Ectodermal cell (in vitro differentiated cells): ENCODE measurements around the gene DSCAM.

Experiments
- H3K27ac ChIP-seq: 2 replicates; pipeline ENCODE4 v1.7.0; 2013; ENCODE audit warnings: mild to moderate bottlenecking, low read depth, low read length; ENCODE audit not compliant: insufficient read depth, poor library complexity, severe bottlenecking
- H3K27me3 ChIP-seq: 2 replicates; pipeline ENCODE4 v1.7.0; 2013; ENCODE audit warnings: mild to moderate bottlenecking, low read length; ENCODE audit not compliant: insufficient read depth, control insufficient read depth, poor library complexity, severe bottlenecking
- H3K36me3 ChIP-seq: one replicate; pipeline ENCODE4 v1.7.0; 2013; ENCODE audit warnings: low read length; ENCODE audit not compliant: control insufficient read depth, insufficient read depth
- H3K4me1 ChIP-seq: one replicate; pipeline ENCODE4 v1.7.0; 2013; ENCODE audit warnings: low read length; ENCODE audit not compliant: control insufficient read depth, insufficient read depth
- H3K4me3 ChIP-seq: 2 replicates; pipeline ENCODE4 v1.7.0; 2013; ENCODE audit warnings: low read depth, low read length, control low read depth; ENCODE audit not compliant: insufficient read depth
- H3K9me3 ChIP-seq: 2 replicates; pipeline ENCODE4 v1.7.0; 2013; ENCODE audit warnings: mild to moderate bottlenecking, low read length, moderate library complexity; ENCODE audit not compliant: control insufficient read depth
- WGBS, 2 experiments: methylation state at CpG; one replicate each; pipeline ENCODE4 v1.1.7; 2013; ENCODE audit warnings: missing lambda C conversion rate in 2 of 2; 5-methylcytosine and 5-hydroxymethylcytosine counted together

The DSCAM gene

DNA sequence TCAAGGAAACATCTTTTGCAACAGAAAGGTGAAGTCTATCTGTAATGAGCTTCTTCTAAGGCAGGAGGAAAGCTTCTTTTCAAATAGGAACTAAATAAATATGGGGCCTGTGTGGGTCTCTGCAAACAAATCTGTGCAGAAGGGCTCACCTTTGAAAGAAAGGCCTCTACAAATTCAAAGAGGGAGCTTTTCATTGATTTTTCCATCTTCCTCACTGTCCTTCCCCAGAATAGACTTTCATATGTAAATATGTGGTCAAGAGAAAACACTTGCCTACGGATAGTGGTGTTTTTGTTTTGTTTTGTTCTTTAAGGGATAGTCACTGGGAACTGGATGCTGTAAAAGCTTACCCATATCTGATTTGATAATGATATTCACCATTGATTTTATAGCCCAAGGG lies 223.4 kb downstream of the DSCAM start:
- H3K36me3 ChIP-seq, result no peaks in the 10 kb centered on the region
- H3K4me1 ChIP-seq, result peaks cover 2% of the 10 kb centered on the region
- H3K9me3 ChIP-seq, result no peaks in the 10 kb centered on the region
- 0 to 17% methylated on average over 1 of the region's 1 CpG for WGBS, 2 experiments
- no peak overlapping the region for H3K4me3 ChIP-seq
- no peak overlapping the region for H3K27ac ChIP-seq
- no peaks in the 10 kb centered on the region for H3K27me3 ChIP-seq

DNA sequence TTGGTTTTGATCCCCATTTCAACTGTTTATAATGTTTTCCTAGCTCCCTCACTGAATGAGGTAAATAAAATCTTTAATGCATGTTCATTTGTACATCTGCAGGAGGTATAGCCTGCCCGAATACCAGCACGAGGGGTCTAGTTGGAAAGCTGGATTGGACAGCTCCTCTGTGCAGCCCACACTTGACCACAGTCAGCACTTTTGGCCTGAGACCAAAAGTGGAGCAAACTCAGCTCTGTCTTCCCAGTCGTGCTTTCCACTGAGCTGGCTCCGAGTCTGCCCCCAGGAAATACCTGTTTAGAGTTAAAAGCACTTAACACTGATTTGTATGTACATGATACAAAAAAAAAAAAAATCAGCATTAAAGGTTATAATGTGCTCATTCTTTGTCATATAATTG lies 224.4 kb downstream of the DSCAM start:
- no peak overlapping the region for H3K27ac ChIP-seq
- H3K4me1 ChIP-seq, result peaks cover 3% of the 10 kb centered on the region
- 75 to 76% methylated on average over 4 of the region's 4 CpGs for WGBS, 2 experiments
- H3K36me3 ChIP-seq, result no peaks in the 10 kb centered on the region
- H3K4me3 ChIP-seq, result no peak overlapping the region
- H3K27me3 ChIP-seq, result no peaks in the 10 kb centered on the region
- no peaks in the 10 kb centered on the region for H3K9me3 ChIP-seq

DNA sequence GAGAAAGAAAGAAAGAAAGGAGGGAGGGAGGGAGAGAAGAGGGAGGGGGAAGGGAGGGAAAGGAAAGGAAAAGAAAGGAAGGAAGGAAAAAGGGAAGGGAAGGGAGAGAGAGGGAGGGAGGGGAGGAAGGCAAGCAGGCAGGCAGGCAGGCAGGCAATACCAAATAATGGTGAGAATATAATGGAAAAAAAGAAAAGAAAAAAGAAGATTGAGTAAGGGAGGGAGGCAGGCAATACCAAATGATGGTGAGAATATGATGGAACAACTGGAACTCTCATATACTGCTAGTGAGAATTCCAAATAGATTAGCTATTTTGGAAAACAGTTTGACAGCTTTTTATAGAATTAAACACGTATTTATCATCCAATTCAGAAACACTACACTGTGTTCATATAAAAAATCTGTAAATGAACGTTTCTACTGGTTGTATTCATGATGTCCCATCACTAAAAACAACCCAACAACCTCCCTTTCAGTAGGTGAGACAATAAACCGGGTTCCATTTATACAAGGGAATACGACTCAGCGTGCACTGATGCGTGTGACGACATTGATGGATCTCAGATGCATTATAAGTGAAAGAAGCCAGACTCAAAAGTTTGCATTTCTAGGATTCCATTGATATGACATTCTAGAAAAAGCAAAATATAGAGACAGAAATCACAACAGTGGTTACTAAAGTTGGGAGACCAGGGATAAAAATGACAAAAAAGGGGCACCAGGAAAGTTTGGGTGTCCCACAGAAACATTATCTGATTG lies 226.4 kb downstream of the DSCAM start:
- no peaks in the 10 kb centered on the region for H3K9me3 ChIP-seq
- H3K4me1 ChIP-seq, result peaks cover 3% of the 10 kb centered on the region
- H3K36me3 ChIP-seq, result no peaks in the 10 kb centered on the region
- H3K4me3 ChIP-seq, result no peak overlapping the region
- H3K27ac ChIP-seq, result no peak overlapping the region
- H3K27me3 ChIP-seq, result no peaks in the 10 kb centered on the region
- 94 to 95% methylated on average over 7 of the region's 7 CpGs for whole genome bisulfite sequencing, 2 experiments

DNA sequence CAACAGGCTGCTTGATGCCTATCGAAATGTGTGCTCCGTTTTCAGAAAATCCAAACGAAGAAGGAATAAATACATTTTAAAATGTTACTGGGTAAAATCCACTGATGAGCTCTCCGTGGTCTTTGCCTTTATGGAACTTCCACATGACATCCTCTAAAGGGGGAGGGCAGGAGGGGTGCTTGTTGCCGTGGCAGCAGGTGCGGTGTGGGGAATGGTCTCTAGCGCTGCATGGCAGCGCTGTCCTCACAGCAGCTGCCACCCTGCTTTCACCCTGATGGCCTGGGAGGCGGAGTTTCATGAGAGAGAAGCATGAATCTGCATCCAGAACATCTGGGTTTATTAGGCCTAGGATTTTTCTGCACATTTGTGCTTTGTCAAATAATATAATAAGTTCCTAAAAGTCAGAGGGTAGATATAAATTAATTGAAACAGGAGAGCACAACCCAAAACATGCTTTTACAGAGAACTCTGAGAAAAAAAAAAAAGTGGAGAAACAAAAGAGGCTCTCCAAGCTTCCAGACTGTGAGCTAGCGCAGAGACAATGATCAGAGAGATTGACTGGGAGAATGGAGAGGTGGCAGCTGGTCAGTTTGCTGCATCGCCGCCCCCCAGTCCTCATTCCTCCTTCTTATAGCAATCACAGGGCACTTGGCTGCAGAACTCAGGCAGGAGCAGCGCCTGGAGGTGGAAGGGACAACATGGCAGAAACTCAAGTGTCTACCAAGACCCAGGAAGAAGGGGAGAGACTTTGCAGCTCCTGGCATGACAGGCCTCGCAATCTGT lies 228.6 kb downstream of the DSCAM start:
- no peaks in the 10 kb centered on the region for H3K27me3 ChIP-seq
- H3K4me3 ChIP-seq, result no peak overlapping the region
- H3K27ac ChIP-seq, result no peak overlapping the region
- H3K4me1 ChIP-seq, result peaks cover 3% of the 10 kb centered on the region
- no peaks in the 10 kb centered on the region for H3K36me3 ChIP-seq
- no peaks in the 10 kb centered on the region for H3K9me3 ChIP-seq
- 79 to 80% methylated on average over 14 of the region's 14 CpGs for WGBS, 2 experiments

DNA sequence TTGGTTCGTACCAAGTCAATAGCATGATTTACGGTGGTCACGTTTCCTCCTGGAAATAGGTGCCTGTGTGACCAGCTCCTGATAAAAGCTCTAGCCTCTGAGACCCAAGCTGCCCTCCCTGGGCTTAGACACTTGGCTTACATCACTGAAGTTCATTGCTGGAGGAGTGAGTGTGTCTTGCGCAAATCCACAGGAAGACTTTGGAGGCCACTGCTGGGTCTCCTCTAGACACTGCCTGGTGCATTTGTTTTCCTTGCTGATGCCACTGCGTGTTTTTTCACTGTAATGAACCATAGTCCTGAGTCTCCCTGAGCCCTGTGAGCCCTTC lies 230.6 kb downstream of the DSCAM start:
- H3K4me1 ChIP-seq, result peaks cover 3% of the 10 kb centered on the region
- WGBS, 2 experiments, result 93 to 98% methylated on average over 5 of the region's 5 CpGs

DNA sequence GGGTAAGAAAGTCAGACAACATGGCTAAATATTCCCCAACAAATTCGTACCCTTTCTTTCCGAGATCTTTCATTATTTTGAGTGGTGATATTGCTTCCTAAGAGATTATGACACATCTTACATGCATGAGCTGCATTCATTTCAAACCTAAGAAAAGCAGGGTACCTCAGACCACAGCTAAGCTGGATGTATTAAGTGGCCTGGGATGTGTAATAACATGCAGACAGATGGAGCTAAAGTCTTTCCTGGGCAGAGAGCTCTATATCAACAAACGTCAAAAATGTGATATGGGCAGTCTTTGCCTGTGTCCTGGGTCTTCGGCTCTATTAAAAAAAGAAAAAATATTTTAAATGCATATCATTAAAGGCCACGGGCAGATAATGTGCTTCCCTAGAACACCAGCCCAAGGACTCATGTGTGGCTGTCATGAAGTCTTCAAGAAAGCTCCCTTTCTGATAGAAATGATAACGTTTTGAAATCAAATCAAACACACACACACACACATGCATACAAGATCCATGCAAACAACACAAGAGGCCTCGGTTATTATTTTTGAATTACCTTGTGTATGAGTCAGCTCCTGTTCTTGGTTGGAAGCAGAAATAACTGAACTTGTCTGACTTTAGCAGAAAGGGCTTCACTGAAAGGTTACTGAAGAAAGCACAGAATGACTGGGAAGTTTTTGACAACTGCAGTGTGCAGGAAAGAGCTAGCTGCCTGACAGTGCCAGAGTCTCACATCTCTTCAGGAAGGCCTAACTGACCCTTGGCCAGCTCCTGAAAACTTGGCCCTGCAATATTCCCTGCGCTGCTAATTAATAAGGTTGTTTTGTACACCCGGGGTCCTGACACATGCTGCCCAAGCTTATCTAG lies 231.2 kb downstream of the DSCAM start:
- no peak overlapping the region for H3K4me3 ChIP-seq
- peaks cover 3% of the 10 kb centered on the region for H3K4me1 ChIP-seq
- no peaks in the 10 kb centered on the region for H3K9me3 ChIP-seq
- no peak overlapping the region for H3K27ac ChIP-seq
- WGBS, 2 experiments, result 91 to 92% methylated on average over 8 to 9 of the region's 9 CpGs
- H3K27me3 ChIP-seq, result no peaks in the 10 kb centered on the region
- no peaks in the 10 kb centered on the region for H3K36me3 ChIP-seq

More for the DNA sequence above, 230.6 kb downstream of the DSCAM start:
- Histone ChIP-seq H3K4me3 (no peak overlapping the region), H3K36me3 (no peaks in the 10 kb centered on the region), H3K27ac (no peak overlapping the region), H3K9me3 (no peaks in the 10 kb centered on the region), H3K27me3 (no peaks in the 10 kb centered on the region)

DNA sequence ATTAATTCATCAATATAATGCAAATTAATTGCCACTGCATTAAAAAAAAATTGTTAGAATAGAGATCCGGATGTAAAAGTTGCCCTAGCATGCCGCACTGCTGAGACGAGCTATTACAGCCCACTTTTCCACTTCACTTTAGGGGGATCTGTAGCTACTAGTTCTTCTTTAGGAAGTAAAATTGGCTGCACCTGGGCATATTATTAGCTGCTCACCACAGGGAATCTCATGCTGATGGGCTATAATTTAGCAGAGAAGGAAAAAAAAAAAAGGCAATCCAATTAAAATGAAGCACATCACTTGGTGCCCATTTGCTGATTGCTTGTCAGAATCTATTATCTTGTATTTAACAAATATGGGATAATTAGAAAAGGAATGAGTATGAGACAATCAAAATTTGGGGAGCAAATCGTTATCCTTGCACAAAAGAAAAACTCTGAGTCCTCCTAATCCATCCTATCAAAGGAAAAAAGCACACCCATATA lies 233.4 kb downstream of the DSCAM start:
- Histone ChIP-seq H3K4me1 (peaks cover 2% of the 10 kb centered on the region), H3K4me3 (no peak overlapping the region), H3K27me3 (no peaks in the 10 kb centered on the region), H3K9me3 (no peaks in the 10 kb centered on the region), H3K36me3 (no peaks in the 10 kb centered on the region), H3K27ac (no peak overlapping the region)
- WGBS, 2 experiments, result 87 to 94% methylated on average over 4 of the region's 4 CpGs

DNA sequence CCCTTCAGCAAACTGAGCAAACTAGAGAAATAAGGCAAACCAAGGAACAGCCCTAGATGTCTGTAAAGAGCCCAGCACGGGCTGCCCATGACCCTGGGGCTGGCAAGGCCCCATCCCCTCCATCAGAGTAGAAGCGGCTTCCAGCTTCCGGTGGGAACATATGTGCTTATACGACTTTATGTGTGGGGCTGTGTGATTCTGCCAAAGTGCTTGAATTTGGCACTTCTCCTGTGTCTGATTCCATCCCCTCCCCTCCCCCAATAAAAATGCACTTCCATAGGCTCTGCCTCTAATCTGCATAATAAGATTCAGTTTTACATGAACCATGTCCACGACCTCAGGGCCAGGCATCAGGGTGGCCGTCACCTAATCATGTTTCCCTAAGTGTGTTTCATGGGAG lies 236.6 kb downstream of the DSCAM start:
- Histone ChIP-seq H3K4me3 (no peak overlapping the region), H3K27me3 (no peaks in the 10 kb centered on the region), H3K9me3 (no peaks in the 10 kb centered on the region), H3K36me3 (no peaks in the 10 kb centered on the region), H3K4me1 (no peaks in the 10 kb centered on the region), H3K27ac (no peak overlapping the region)
- 94 to 96% methylated on average over 6 of the region's 6 CpGs for WGBS, 2 experiments

DNA sequence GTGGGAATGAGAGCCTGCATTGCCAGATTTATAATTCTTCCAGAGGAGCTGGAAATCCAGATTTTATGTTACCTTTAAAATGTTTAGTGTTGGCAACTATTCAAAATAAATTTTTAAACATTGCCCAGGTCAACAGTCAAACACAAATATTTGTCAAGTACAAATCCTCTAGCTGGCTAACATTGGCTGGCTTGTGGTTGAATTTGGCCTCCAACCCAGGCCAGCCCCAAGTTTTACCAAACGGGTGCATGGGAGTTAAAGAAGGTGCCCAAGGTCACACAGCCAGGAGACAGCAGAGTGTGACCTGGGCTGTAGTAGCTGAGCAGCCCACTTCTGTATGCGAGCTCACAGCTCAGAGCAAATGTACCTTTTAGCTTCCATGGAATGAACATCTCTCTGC lies 240.6 kb downstream of the DSCAM start:
- Histone ChIP-seq H3K9me3 (no peaks in the 10 kb centered on the region), H3K36me3 (no peaks in the 10 kb centered on the region), H3K4me3 (no peak overlapping the region), H3K27me3 (no peaks in the 10 kb centered on the region), H3K4me1 (no peaks in the 10 kb centered on the region), H3K27ac (no peak overlapping the region)
- 65 to 70% methylated on average over 2 of the region's 2 CpGs for WGBS, 2 experiments

DNA sequence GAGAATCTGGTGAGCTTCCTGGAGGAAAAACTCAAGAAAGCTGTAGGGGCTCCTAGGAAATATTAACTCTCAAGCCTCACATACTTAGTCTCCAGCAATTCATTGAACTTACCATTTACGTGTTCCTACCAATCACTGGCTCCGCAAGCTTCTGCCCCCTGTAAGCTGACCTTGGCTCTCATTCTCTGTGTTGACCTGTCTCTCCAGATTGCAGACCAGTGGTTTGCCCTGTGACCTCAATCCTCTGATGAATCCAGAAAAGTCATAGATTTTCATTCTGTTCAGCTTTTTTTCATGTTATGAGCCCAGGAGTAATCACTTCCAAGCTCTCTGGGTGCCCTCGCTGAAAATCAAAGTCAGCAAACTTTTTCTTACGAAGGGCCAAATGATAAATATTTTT lies 241.9 kb downstream of the DSCAM start:
- H3K36me3 ChIP-seq, result no peaks in the 10 kb centered on the region
- H3K9me3 ChIP-seq, result no peaks in the 10 kb centered on the region
- no peaks in the 10 kb centered on the region for H3K27me3 ChIP-seq
- WGBS, 2 experiments, result 96 to 97% methylated on average over 4 of the region's 4 CpGs
- H3K4me1 ChIP-seq, result no peaks in the 10 kb centered on the region
- H3K4me3 ChIP-seq, result no peak overlapping the region
- H3K27ac ChIP-seq, result no peak overlapping the region
